ENCODE data around the gene TSN.
"Not testable (repeated sequence)": the region's sequence is repeated elsewhere in the genome, so short reads cannot be mapped to it uniquely, and the experiment has no call there.

TSN gene

DNA sequence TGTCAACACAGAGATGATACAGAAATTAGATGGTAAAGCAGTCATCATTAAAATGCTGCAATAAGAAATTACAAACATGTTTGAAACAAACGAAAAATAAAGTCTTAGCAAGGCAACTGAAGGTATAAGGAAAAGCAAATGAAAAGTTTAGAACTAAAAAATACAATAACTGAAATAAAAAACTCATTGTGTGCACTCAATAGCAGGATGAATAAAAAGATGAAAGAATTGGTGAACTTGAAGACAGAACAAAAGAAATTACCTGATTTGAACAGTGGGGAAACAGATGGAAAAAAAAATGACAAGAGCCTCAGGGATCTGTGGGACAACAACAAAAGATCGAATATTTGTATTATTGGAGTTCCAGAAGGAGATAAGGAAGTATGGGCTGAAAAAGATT lies 46.5 kb downstream of the TSN start:
- Histone ChIP-seq H3K9me3 (ENCODE audit: severe bottlenecking) (no peaks in the 10 kb centered on the region), H3K27me3 (ENCODE audit: insufficient read depth, poor library complexity, severe bottlenecking) (peaks cover 5% of the 10 kb centered on the region), H3K4me1 (ENCODE audit: insufficient read depth, poor library complexity, severe bottlenecking) (no peaks in the 10 kb centered on the region), H3K27ac (ENCODE audit: poor library complexity, severe bottlenecking) (no peak overlapping the region), H3K36me3 (ENCODE audit: low read depth) (no peaks in the 10 kb centered on the region), H3K4me3 (ENCODE audit: severe bottlenecking) (no peak overlapping the region)
- TF ChIP-seq, protein P1, sequence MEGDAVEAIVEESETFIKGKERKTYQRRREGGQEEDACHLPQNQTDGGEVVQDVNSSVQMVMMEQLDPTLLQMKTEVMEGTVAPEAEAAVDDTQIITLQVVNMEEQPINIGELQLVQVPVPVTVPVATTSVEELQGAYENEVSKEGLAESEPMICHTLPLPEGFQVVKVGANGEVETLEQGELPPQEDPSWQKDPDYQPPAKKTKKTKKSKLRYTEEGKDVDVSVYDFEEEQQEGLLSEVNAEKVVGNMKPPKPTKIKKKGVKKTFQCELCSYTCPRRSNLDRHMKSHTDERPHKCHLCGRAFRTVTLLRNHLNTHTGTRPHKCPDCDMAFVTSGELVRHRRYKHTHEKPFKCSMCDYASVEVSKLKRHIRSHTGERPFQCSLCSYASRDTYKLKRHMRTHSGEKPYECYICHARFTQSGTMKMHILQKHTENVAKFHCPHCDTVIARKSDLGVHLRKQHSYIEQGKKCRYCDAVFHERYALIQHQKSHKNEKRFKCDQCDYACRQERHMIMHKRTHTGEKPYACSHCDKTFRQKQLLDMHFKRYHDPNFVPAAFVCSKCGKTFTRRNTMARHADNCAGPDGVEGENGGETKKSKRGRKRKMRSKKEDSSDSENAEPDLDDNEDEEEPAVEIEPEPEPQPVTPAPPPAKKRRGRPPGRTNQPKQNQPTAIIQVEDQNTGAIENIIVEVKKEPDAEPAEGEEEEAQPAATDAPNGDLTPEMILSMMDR (IDR thresholded peaks at IDR 0.05; ENCODE audit: poor library complexity, severe bottlenecking): no peak
- DNase-seq (ENCODE audit: low spot score): no peak
- no peak for ATAC-seq (ENCODE audit: low read depth)

DNA sequence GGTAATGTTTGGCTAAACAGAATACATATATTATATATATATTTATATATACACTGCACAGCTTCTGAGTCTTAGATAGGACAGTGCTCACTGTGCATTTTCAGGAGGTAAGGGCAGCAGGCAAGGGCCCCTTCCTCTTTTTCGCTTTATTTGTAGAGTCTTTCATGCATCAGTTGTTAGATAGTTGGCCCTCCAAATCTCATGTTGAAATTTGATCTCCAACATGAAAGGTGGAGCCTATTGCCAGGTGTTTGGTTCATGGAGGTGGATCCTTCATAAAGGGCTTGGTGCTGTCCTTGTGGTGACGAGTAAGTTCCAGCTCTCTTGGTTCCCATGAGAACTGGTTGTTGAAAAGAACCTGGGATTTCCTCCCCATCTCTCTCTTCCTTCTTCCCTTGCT lies 48.1 kb downstream of the TSN start:
- H3K36me3 ChIP-seq (ENCODE audit: low read depth): no peaks in the 10 kb centered on the region
- no peak overlapping the region for H3K4me3 ChIP-seq (ENCODE audit: severe bottlenecking)
- DNase-seq (ENCODE audit: low spot score) (no peak), ATAC-seq (ENCODE audit: low read depth) (no peak)
- TF ChIP-seq, protein P1 (IDR thresholded peaks at IDR 0.05; ENCODE audit: poor library complexity, severe bottlenecking): no peak
- H3K27ac ChIP-seq (ENCODE audit: poor library complexity, severe bottlenecking): no peak overlapping the region
- no peaks in the 10 kb centered on the region for H3K9me3 ChIP-seq (ENCODE audit: severe bottlenecking)
- peaks cover 5% of the 10 kb centered on the region for H3K27me3 ChIP-seq (ENCODE audit: insufficient read depth, poor library complexity, severe bottlenecking)
- H3K4me1 ChIP-seq (ENCODE audit: insufficient read depth, poor library complexity, severe bottlenecking): no peaks in the 10 kb centered on the region

DNA sequence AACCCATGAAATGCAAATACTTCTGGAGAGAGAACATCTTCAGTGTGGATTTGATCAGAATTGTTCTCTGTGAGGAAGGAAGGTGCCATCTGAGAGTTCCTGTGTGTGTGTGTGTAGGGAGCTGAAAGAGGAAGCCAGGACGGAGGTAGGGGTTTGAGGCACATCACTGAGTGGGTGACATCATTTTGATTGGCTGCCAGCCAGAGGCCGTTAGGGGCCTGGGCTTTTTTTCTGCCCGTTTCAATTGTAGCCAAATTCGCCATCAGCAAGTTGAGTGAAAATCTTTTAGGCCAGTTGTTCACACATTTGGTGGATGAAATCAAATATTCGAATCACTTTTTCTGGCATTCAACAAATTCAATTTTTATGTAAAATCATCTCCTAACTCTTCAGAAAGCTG lies 48.9 kb downstream of the TSN start:
- Histone ChIP-seq H3K4me3 (ENCODE audit: severe bottlenecking) (no peak overlapping the region), H3K36me3 (ENCODE audit: low read depth) (no peaks in the 10 kb centered on the region), H3K27ac (ENCODE audit: poor library complexity, severe bottlenecking) (no peak overlapping the region), H3K27me3 (ENCODE audit: insufficient read depth, poor library complexity, severe bottlenecking) (no peaks in the 10 kb centered on the region), H3K4me1 (ENCODE audit: insufficient read depth, poor library complexity, severe bottlenecking) (no peaks in the 10 kb centered on the region), H3K9me3 (ENCODE audit: severe bottlenecking) (no peaks in the 10 kb centered on the region)
- no peak for DNase-seq (ENCODE audit: low spot score)
- TF ChIP-seq, protein P1 (IDR thresholded peaks at IDR 0.05; ENCODE audit: poor library complexity, severe bottlenecking): no peak
- ATAC-seq (ENCODE audit: low read depth): no peak

DNA sequence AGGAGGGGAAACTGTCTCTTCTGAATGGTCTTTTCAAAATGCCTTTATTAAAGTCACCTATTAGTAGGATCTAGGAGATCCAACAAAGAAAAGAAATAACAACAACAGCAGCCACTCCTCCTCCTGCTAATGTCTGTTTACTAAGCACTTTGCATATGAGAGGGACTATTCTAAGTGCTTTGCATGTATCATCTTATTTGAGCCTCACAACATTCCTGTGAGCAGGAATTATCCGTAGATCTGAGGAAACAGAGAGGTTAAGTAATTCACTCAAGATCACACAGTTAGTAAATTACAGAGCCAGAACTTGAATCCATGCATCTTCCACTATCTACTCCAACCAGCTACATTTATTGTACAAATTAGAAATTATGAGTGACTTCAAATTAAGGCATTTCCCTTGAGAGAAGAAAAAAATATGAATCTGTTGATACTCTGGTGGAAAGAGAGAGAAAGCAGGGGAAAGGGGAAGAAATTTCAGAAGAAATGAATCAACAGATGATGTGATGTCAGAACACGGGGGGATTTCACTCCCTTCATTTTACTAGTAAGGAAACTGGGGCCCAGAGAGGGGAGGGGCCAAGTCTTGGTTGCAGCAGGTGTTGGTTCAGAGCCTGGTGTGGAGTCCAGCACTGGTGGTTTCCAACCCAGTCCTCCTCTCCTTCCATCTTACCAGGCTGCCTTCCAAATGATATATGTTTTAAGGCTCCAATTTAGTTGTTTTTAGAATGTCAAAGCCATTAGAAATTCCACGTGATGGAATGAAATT lies 49.7 kb downstream of the TSN start:
- ATAC-seq (ENCODE audit: low read depth) (no peak), DNase-seq (ENCODE audit: low spot score) (no peak)
- no peaks in the 10 kb centered on the region for H3K27me3 ChIP-seq (ENCODE audit: insufficient read depth, poor library complexity, severe bottlenecking)
- no peak overlapping the region for H3K27ac ChIP-seq (ENCODE audit: poor library complexity, severe bottlenecking)
- no peak overlapping the region for H3K4me3 ChIP-seq (ENCODE audit: severe bottlenecking)
- H3K36me3 ChIP-seq (ENCODE audit: low read depth): no peaks in the 10 kb centered on the region
- no peaks in the 10 kb centered on the region for H3K4me1 ChIP-seq (ENCODE audit: insufficient read depth, poor library complexity, severe bottlenecking)
- TF ChIP-seq, protein P1 (IDR thresholded peaks at IDR 0.05; ENCODE audit: poor library complexity, severe bottlenecking): no peak
- H3K9me3 ChIP-seq (ENCODE audit: severe bottlenecking): no peaks in the 10 kb centered on the region

DNA sequence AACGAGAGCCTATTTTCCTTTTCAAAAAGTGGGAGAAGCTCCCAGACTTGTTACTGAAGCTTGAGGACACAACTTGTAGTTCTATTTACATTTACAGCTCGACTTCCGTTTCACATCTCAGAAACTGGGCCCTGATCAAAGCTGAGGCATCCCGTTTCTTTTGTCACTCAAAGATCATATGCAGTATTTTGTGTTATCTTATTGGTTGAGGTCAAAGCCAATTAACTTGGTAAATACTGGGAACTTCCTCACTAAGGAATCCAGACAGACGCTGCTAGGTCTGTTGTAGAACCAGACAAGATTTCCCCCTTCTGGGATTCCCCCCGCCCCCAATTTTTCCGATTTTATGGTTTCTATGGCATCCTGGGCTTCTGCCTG lies 50.3 kb downstream of the TSN start:
- no peak overlapping the region for H3K27ac ChIP-seq (ENCODE audit: poor library complexity, severe bottlenecking)
- H3K27me3 ChIP-seq (ENCODE audit: insufficient read depth, poor library complexity, severe bottlenecking): no peaks in the 10 kb centered on the region
- TF ChIP-seq, protein P1 (IDR thresholded peaks at IDR 0.05; ENCODE audit: poor library complexity, severe bottlenecking): no peak
- no peaks in the 10 kb centered on the region for H3K4me1 ChIP-seq (ENCODE audit: insufficient read depth, poor library complexity, severe bottlenecking)
- H3K36me3 ChIP-seq (ENCODE audit: low read depth): no peaks in the 10 kb centered on the region
- DNase-seq (ENCODE audit: low spot score) (no peak), ATAC-seq (ENCODE audit: low read depth) (no peak)
- no peak overlapping the region for H3K4me3 ChIP-seq (ENCODE audit: severe bottlenecking)
- no peaks in the 10 kb centered on the region for H3K9me3 ChIP-seq (ENCODE audit: severe bottlenecking)

- not testable (repeated sequence) for H3K27me3 ChIP-seq (ENCODE audit: insufficient read depth, poor library complexity, severe bottlenecking); H3K9me3 ChIP-seq (ENCODE audit: severe bottlenecking); H3K4me1 ChIP-seq (ENCODE audit: insufficient read depth, poor library complexity, severe bottlenecking); H3K36me3 ChIP-seq (ENCODE audit: low read depth); H3K27ac ChIP-seq (ENCODE audit: poor library complexity, severe bottlenecking); H3K4me3 ChIP-seq (ENCODE audit: severe bottlenecking); ATAC-seq (ENCODE audit: low read depth); DNase-seq (ENCODE audit: low spot score)
These were observed 52.3 kb downstream of the TSN start for GRCh38 chr2:121807771-121808170.
